Stimulated activated CD8-positive, alpha-beta memory T cell treated with anti-CD3 and anti-CD28 coated beads, Interleukin-4, amount 100 ng/mL, for 1 hour (primary cell): Measurements from ENCODE around the gene SLC27A3.

ENCODE experiments used
- DNase-seq, 2 donors: peaks; one replicate each; pipeline ENCODE4 v3.0.0-alpha.2; 2020; ENCODE audit warnings: low read depth in 2 of 2, low spot score in 1 of 2

SLC27A3 gene, protein sequence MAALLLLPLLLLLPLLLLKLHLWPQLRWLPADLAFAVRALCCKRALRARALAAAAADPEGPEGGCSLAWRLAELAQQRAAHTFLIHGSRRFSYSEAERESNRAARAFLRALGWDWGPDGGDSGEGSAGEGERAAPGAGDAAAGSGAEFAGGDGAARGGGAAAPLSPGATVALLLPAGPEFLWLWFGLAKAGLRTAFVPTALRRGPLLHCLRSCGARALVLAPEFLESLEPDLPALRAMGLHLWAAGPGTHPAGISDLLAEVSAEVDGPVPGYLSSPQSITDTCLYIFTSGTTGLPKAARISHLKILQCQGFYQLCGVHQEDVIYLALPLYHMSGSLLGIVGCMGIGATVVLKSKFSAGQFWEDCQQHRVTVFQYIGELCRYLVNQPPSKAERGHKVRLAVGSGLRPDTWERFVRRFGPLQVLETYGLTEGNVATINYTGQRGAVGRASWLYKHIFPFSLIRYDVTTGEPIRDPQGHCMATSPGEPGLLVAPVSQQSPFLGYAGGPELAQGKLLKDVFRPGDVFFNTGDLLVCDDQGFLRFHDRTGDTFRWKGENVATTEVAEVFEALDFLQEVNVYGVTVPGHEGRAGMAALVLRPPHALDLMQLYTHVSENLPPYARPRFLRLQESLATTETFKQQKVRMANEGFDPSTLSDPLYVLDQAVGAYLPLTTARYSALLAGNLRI

GRCh38 chr1:153774780-153775457 lies at the start of gene SLC27A3:
Gene SLC27A3, plus strand, starts transcription at chr1:153775407. Its CDS starts 91 bp downstream, at chr1:153775498.
- DNase-seq = peak in 1 of 2 donors; percentile 13

- DNase-seq = peak; percentile 94 to 98
Measured at GRCh38 chr1:153727463-153728304, 47.5 kb upstream of the SLC27A3 start, which contains the start of gene INTS3. Gene INTS3, plus strand, starts transcription at chr1:153728050. Its CDS starts 585 bp downstream, at chr1:153728635.

DNA sequence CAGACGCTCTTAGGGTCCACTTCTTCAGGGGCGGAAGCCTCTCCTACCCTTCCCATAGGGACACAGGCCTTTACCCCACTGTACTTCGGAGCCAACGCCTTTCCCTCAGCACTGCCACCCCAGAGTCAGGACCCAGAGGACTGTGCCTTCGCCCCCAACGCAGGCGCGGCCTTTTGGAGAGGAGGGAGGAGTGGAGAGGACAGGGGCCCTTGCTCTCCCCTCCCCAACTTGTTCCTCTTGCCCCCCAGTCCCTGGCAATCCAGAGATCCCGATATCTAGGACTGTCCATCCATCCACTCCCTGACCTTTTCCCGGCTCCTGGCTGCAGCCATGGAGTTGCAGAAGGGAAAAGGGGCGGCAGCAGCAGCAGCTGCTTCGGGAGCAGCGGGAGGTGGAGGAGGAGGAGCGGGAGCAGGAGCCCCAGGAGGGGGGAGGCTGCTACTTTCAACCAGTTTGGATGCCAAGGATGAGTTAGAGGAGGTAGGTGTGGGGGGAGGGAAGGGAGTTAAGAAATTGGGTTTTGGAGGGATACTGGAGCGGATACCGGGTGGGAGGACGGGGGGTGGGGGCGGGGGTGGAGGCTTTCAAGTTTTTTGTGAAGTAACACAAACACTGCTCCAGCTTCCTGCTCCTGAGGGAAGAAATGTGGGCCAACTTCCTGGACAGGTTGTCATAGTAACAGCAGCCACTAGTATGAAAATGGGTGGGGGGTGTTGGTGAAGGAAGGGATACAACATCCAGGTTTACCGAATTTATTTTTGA lies 46.7 kb upstream of the SLC27A3 start:
- peak; percentile 4 to 9 for DNase-seq

GRCh38 chr1:153730468-153730988 lies 44.7 kb upstream of the SLC27A3 start:
- DNase-seq = no peak

GRCh38 chr1:153733970-153734369 lies 41.2 kb upstream of the SLC27A3 start:
- DNase-seq = no peak

DNA sequence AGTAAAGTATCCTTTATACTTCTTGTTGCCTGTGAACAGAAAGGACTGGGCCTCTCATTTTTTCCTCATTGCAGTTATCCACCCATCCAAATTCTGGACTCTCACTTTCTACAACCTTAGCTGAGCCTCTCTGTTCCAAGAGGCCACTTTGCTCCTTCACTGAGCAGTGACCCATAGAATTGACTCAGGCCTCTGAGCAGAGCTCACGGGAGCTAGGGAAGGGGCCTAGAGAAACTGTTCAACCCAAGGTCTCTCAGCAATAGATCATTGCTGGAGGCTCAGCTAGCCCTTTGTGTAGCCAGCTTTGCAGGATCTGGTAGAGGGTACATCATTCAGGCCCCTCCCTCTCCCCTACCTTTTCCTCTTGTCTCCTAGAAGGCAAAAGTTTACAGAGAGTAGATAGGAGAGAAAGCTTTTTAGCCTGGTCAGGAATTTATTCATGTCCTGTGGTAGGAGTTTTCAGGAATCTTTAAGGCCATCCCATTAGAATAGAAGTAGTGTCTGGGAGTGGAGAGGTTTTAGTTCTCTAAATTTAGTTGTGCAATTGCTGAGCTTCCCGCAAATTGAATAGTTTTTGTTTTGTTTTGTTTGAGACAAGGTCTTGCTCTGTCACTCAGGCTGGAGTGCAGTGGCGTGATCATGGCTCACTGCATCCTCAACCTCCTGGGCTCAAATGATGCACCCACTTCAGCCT lies 40.7 kb upstream of the SLC27A3 start:
- no peak for DNase-seq

- no peak for DNase-seq
Measured at GRCh38 chr1:153735090-153735420, 40.2 kb upstream of the SLC27A3 start.

- DNase-seq = no peak
Measured at GRCh38 chr1:153741986-153742385, 33.2 kb upstream of the SLC27A3 start.

DNA sequence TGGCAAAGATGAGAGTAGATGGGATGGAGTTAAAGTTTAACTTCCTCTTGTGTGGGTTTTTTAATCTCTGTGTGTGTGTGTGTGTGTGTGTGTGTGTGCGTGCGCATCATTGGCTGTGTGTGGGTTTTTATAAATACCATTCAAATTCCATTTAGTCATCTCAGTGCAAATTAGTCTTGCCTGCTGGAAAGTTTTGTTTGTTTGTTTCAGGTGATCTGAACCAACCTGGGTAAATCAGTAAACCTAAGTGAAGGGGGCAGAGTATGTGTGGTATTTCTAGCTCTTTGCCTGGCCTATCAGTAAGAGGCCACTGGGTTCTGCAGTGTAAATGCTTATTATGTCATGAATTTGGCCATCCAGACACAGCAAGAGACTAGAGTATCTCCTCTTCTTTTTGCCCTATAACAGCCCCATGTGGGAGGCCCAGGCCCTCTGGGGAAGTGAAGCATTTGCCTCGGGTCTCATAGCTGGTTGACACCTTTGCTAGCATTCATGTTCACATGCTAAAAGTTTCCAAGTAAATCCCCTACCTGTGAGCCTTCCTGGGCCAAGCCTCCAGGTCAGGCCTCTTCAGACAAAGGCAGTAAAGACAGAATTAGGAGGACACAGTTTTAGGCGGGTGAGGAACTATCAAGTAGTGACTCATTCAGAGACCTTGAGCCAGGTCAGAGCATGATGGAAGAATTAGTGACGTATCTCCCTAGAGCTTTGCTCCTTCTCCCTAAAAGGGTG lies 32.6 kb upstream of the SLC27A3 start:
- no peak for DNase-seq

GRCh38 chr1:153745417-153745816 lies 29.8 kb upstream of the SLC27A3 start:
- DNase-seq = no peak

- DNase-seq = no peak
Measured at GRCh38 chr1:153746174-153746573, 29.0 kb upstream of the SLC27A3 start.

DNA sequence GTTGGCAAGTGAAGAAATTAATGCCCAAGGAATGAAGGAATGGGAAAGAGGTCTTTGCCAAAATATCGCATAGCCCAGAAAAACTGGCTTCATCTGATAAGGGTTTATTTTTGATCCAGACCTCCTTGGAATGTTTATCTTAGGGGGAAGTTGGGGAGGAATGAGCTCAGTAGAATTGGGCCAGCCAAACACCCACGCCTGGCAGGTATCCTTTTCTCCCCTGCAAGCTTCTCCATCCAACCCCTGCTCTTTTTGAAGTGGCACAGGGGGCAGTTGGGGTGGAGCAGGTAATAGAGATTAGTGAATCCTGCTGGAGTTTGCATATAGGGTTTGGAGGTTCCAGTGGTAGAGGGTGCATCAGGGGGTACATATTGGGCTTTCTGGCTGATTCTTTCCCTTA lies 26.3 kb upstream of the SLC27A3 start:
- no peak for DNase-seq

DNA sequence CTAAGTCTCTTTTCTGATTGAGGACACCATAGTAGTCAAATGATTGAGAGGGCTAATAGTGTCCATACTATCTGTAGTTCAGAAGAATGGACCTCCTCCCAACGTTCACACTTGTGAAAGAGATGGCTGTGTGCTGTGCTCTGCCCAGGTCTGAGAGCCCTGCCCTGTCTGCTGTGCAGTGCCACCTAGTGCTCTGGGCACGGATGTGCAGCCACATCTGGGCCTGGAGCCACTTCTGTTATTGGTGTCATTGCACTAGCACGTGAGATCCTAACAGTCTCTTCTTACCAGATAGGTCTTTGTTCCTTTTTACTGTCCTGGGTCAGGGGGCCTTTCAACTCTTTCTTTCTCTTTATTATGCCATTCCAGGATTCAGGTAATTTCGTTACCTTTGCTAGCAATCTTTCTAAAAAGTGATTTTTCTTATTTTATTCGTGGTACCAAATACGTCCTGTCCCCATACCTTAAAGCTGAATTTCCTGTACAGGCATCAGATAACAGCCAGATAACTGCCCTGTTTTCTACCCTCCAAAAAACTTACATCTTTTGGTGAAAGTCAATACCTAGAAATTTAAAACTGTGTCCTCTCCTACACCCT lies 25.7 kb upstream of the SLC27A3 start:
- peak; percentile 55 to 66 for DNase-seq

GRCh38 chr1:153750026-153750995 lies 24.9 kb upstream of the SLC27A3 start:
- no peak for DNase-seq

DNA sequence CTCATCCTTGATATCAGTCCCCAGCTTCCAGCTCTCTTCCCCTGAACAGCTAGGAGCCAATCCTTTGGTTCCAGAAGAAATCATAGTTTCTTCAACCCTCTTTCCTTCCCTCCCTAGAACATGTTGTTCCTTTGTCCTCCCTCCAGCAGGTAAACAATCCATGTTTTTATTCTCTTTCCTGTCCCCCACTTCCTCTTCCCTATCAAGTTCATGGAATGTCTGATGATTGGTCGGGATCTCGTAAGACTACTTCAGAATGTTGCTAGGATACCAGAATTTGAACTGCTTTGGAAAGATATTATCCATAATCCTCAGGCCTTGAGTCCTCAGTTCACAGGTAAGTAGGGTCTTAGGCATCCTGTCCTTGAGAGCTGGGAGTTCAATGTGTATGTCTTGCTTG lies 23.1 kb upstream of the SLC27A3 start:
- DNase-seq = no peak

DNA sequence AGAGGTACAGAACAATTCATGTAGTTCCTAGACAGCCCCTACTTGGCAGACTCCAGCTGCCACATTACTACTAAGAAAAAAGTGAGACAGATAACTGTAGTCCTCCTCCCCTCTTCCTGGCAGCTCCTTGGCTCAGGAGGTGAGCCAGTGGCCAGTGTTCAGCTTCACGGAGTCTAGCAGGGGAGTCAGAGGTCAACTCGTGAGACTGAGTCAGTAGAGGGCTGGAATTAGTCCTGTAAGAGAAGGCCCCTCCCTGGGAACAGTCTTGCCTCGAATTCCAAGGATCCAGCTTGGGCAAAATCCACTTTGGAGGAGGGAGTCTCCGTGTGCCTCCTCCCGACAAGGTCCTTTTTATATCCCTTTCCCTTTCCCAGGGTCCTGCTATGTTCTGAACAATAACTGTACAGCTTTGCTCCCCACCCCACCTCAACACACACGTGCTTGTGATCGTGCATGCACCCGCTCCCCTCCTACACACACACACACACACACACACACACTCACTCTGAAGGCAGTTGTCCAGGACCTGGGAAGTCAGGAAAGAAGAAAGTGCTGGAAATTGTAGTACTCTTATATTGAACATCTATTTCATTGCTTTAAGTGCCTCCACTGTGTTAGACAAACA lies 22.5 kb upstream of the SLC27A3 start:
- no peak for DNase-seq

- DNase-seq = no peak
Measured at GRCh38 chr1:153754266-153754665, 20.9 kb upstream of the SLC27A3 start.
